ENCODE measurements around the gene ADARB2.

The ADARB2 gene

DNA sequence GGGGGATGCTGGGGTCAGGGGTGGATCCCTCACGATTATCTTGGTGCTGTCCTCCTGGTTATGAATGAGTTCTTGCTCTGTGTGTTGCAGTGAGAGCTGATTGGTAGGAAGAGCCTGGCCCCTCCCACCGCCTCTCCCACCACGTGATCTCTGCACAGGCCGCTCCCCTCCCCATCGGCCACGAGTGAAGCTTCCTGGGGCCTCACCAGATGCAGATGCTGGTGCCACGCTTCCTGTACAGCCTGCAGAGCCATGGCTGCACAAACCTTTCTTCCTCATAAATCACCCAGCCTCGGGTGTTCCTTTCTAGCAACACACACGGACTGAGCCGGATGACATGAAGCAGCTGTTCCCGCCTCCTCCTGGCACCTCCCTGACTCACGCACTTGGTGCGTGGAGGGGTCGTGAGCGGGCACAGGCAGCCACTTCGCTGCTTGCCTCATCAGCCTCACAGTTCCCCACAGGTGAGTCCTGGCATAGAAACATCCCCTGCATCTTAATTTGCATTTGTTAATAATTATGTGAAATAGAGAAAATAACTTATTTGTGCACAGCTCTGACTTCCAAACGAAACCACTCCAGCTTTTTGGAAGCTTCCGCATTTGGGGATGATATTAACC, 210.8 kb downstream of the ADARB2 start:
- Histone ChIP-seq H3K27ac (ENCODE audit: low read depth, low read length) (no peak overlapping the region), H3K27me3 (ENCODE audit: control insufficient read depth, low read length) (no peaks in the 10 kb centered on the region; the same call in 1 of the 2 replicates), H3K79me2 (ENCODE audit: control insufficient read depth, low read length) (no peaks in the 10 kb centered on the region), H3F3A (ENCODE audit: control insufficient read depth, insufficient read depth) (peaks cover 3% of the 10 kb centered on the region; the same call in 1 of the 2 replicates), H3K4me3 (ENCODE audit: low read length) (no peak overlapping the region), H4K20me1 (ENCODE audit: control insufficient read depth, insufficient read depth, low read depth, low read length) (no peaks in the 10 kb centered on the region), H3K9me2 (replicated peaks; ENCODE audit: control insufficient read depth, low read length) (no peaks in the 10 kb centered on the region), H3K4me1 (ENCODE audit: control insufficient read depth, low read length) (peaks cover 25% of the 10 kb centered on the region), H3K36me3 (ENCODE audit: control insufficient read depth, low read length) (no peaks in the 10 kb centered on the region), H3K4me2 (ENCODE audit: low read length) (0 out of 2 replicates have a peak overlapping the region, but pooled peaks have one; percentile 3), H3K9me3 (ENCODE audit: control insufficient read depth, insufficient read depth, low read length) (no peaks in the 10 kb centered on the region)
- TF ChIP-seq, protein P1, sequence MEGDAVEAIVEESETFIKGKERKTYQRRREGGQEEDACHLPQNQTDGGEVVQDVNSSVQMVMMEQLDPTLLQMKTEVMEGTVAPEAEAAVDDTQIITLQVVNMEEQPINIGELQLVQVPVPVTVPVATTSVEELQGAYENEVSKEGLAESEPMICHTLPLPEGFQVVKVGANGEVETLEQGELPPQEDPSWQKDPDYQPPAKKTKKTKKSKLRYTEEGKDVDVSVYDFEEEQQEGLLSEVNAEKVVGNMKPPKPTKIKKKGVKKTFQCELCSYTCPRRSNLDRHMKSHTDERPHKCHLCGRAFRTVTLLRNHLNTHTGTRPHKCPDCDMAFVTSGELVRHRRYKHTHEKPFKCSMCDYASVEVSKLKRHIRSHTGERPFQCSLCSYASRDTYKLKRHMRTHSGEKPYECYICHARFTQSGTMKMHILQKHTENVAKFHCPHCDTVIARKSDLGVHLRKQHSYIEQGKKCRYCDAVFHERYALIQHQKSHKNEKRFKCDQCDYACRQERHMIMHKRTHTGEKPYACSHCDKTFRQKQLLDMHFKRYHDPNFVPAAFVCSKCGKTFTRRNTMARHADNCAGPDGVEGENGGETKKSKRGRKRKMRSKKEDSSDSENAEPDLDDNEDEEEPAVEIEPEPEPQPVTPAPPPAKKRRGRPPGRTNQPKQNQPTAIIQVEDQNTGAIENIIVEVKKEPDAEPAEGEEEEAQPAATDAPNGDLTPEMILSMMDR (IDR thresholded peaks at IDR 0.05; ENCODE audit: low read depth, low read length, poor library complexity, severe bottlenecking): no peak

DNA sequence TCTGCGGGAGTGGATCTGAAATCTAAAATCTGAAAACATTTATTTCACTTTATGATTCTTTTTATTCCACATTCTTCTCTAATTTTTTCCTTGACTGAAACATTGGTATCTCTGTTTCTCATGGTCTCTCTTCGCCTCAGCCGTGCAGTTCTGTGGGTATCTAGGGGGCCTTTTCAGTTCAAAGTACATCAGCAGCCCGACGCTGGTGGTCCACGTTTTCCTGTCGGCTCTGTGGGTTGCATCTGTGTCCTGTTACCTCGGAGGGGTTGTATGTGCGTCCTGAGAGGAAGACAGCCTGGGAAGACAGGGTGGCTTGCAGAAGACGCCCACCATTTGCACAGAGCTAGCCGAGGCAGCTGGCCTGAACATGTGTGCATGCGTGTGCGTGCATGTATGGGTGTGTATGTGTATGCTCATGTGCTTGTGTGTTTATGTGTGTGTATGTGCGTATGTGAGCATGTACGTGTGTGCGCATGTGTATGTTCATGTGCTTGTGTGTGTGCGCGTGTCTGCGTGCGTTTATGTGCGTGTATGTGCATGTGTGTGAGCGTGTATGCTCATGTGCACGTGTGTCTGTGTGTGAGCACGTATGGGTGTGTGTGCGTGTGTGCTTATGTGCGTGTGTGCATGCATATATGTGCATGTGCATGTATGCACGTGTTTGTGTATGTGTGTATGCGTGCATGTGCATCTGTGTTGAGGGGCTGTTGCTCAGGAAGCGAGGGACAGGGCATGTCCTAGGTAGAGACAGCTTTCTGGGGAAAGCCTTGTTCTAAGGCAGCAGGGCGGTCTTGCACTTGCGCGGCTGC, 211.8 kb downstream of the ADARB2 start:
- Histone ChIP-seq H3F3A (ENCODE audit: control insufficient read depth, insufficient read depth) (peaks cover 3% of the 10 kb centered on the region; the same call in 1 of the 2 replicates), H3K4me1 (ENCODE audit: control insufficient read depth, low read length) (peaks cover 29% of the 10 kb centered on the region), H3K27ac (ENCODE audit: low read depth, low read length) (no peak overlapping the region), H3K27me3 (ENCODE audit: control insufficient read depth, low read length) (no peaks in the 10 kb centered on the region; the same call in 1 of the 2 replicates), H3K36me3 (ENCODE audit: control insufficient read depth, low read length) (no peaks in the 10 kb centered on the region), H3K9me3 (ENCODE audit: control insufficient read depth, insufficient read depth, low read length) (no peaks in the 10 kb centered on the region), H4K20me1 (ENCODE audit: control insufficient read depth, insufficient read depth, low read depth, low read length) (no peaks in the 10 kb centered on the region), H3K79me2 (ENCODE audit: control insufficient read depth, low read length) (no peaks in the 10 kb centered on the region), H3K4me3 (ENCODE audit: low read length) (no peak overlapping the region), H3K4me2 (ENCODE audit: low read length) (no peak overlapping the region), H3K9me2 (replicated peaks; ENCODE audit: control insufficient read depth, low read length) (no peaks in the 10 kb centered on the region)
- TF ChIP-seq, protein P1 (IDR thresholded peaks at IDR 0.05; ENCODE audit: low read depth, low read length, poor library complexity, severe bottlenecking): no peak
- TF ChIP-seq EZH2phosphoT487 (IDR thresholded peaks at IDR 0.05; ENCODE audit: borderline replicate concordance, low read length): no peak

DNA sequence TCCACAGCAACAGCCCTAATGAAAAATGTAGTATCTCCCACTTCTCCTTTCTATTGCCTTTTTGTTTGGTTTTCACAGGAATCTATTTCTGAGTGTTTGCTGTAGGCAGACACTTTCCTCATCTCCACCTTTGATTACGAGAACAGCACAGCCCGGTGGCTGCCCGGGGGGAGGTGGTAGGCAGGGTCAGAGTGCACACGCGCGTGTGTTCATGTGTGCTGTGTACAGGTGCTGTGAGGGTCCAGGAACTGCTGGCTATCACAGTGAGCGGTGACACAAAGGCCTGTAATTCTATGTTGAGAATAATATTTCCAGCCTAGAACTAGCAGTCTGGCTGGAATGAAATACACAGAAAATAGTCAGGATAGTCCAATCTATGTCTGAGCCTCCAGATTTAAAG, 212.8 kb downstream of the ADARB2 start:
- Histone ChIP-seq H3K4me3 (ENCODE audit: low read length) (no peak overlapping the region), H4K20me1 (ENCODE audit: control insufficient read depth, insufficient read depth, low read depth, low read length) (no peaks in the 10 kb centered on the region), H3K4me2 (ENCODE audit: low read length) (no peak overlapping the region), H3K9me3 (ENCODE audit: control insufficient read depth, insufficient read depth, low read length) (no peaks in the 10 kb centered on the region), H3F3A (ENCODE audit: control insufficient read depth, insufficient read depth) (peaks cover 3% of the 10 kb centered on the region; the same call in 1 of the 2 replicates), H3K79me2 (ENCODE audit: control insufficient read depth, low read length) (no peaks in the 10 kb centered on the region), H3K36me3 (ENCODE audit: control insufficient read depth, low read length) (no peaks in the 10 kb centered on the region), H3K27me3 (ENCODE audit: control insufficient read depth, low read length) (no peaks in the 10 kb centered on the region; the same call in 1 of the 2 replicates), H3K4me1 (ENCODE audit: control insufficient read depth, low read length) (peaks cover 29% of the 10 kb centered on the region), H3K27ac (ENCODE audit: low read depth, low read length) (no peak overlapping the region), H3K9me2 (replicated peaks; ENCODE audit: control insufficient read depth, low read length) (no peaks in the 10 kb centered on the region)
- TF ChIP-seq, protein P1 (IDR thresholded peaks at IDR 0.05; ENCODE audit: low read depth, low read length, poor library complexity, severe bottlenecking): no peak
- TF ChIP-seq EZH2phosphoT487 (IDR thresholded peaks at IDR 0.05; ENCODE audit: borderline replicate concordance, low read length): no peak

Measured in DOHH2 (cell line).